Measurements from ENCODE around the gene PACSIN1.

PACSIN1 gene

DNA sequence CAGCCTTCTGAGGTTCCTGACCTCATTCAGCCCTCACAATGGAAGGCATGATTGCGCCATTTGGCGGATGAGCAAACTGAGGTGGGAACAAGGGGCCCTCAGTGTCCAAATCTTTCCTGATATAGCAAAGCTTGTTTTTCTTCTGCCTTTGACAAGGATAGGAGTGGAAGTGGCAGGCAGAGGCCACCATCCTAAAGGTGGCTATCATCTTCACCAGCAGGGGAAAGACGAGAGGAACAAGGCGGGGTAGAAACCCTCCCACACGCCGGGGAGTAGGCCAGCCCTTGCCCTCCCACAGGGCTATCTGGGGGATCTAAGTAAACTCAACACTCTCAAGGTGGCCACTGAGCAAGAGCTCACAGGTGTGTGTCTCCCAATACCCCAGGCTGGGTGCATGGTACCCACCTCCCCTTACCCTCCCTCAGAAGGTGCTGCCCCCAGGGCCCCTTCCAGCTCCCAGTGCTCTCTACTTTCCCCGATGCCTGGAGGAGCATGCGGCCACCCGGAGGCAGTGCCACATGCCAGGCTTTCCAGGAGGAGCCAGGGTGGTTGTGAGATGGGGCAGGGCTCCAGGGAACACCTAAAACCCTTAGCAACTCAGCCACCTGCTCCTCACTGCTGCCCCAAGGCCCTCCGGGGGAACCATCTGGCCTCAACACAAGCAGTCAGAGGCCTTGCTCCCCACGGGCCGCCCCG, 79.0 kb downstream of the PACSIN1 start:
- no peak for DNase-seq (ENCODE audit: low read depth)

DNA sequence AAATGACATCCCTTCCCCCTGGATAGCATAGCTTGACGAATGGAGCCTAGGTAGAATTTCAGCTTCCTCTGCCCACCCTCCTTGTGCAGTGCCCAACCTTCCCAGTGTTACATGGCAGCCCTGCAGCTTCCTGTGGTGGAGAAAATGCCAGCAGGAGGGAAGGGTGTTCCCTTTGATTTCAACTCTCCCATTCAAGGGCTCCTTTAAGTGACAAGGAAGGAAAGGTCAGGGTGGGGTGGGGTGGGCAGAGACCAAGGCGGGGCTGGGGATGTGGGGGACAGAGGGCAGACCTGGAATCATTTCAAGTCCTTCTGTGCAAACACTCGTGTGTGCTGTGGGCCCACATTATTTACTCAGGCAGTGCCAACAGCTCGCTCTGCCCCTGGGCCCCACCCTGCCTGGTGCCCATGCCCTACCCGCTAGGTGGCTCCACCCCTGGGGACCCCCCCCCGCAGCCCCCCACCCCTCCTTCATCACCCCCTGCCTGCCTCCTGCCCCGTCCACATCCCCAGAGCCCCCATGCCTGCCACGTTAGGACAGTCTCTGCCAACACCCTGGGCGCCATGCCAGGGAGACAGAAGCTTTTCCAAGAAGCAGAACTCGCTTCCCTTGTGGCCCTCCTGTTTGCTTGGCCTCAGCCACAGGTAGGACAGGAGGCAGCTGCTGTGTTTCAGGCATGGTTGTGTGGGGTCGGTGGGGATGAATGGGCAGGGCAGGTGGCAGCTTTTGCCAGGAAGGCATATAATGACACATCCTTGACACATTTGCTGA, 80.9 kb downstream of the PACSIN1 start:
- DNase-seq (ENCODE audit: low read depth), result no peak

DNA sequence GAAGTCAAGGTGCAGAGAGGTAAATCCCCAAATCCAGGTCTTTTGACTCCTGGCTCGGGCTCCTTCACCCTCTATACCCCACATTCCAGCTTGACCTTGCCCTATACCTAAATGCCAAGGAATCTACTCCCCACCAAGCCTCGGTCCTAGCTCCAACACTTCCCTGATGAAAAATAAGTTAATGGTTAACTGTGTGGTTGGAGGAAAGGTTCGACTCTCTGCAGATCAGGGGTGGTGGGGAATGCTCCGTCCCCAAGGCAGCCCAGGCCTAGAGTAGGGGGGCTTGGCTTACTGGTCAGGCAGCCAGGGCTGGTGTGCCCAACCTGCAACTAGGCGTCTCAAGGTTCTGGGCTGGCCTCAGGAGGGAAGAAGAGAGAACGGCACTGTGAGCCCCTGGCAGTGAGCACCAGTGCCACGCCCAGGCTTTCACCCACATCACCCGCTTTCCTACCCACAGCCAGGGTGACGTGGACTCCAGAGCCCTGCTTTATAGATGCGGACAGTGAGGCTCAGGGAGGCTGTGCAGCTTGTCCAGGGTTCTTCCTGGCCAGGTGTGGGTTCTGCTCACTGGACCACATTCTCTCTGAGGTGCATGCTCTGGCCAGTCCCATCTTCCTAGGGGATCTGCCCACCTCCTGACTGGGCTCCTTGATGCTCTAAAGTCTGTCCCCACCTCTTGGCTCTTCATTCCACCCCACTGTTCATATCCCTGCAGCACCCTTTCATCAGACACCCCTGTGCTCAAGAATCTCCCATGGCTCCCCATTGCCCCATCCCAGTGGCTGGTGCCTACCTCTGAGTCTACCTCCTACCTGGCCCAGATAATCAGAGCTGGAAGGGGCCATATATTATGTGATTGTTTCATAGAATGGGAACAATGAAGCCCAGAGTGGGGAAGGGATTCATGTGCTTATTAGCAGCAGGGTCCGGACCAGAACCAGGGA, 82.1 kb downstream of the PACSIN1 start:
- DNase-seq (ENCODE audit: low read depth), result no peak

DNA sequence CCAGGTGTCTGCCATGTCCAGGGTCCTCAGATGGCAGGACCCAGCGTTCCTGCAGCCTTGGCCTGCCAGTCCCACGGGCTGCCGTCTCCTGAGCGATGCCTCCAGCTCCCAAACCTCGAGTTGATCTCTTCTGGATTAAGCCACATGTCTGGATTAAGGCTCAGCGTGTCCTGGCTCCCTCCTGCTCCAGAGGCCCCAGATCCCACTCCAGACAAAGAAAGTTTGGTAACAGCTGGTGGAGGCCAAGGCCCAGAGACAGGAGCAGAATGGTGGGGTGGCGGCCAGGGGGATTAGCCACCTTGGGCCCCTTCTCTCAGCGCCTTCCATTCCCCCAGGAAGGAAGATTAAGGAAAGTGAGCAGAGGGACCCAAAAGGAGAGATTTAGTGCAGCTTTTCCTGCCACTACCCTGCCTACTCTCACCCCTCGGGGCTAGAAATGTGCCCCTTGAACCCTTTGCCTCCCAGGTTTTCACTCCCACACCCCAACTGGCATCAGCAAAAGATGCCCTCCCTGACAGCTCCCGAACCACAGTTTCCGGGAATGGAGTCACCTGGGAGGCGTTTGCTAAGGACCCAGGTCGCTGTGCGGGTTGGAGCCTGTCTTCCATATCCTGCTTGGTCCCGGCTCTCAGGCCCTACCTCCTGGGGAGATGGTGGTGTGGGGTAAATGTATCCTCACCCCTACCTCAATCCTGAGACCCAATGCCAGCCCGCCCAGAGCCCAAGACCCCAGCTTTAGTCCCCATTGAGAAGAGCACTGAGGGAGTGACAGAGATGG, 83.3 kb downstream of the PACSIN1 start:
- no peak for DNase-seq (ENCODE audit: low read depth)

DNA sequence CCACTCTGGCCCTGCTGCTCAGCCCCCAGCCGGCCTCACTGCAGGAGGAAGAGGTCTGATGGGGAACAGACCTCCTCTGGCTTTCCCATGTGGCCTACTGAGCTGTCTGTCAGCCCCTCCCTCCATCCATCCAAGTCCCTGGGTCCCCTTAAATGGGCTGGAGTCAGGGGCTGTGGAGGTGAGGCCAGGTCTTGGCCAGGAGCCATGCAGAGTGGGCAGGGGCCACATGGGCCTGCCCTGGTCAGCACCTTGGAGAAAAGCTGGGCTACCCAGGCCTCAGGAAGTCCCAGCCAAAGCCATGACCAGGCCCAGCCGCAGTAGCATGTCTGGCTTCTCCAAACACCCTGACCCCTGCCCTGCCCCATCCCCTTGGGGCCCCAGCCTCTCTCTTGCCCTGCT, 83.9 kb downstream of the PACSIN1 start:
- no peak for DNase-seq (ENCODE audit: low read depth)

DNA sequence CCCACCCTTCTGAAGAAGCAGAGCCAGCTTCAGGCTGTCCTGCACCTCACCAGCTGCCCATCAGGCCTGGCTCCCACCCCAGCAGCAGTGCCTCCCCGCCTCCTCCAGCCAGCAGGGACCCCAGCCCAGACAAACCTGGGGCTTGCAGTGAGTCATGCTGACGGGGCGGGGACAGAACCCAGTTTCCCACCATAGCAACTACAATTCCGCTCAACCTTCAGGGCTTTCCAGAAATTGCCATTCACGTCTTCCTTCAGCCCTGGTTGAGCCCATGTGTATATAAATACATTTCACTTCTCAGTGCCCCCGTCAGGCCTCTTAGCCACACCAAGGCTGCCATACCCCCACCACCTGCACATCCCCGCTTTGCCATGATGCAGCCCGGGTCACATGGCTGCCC, 85.8 kb downstream of the PACSIN1 start:
- no peak for DNase-seq (ENCODE audit: low read depth)

DNA sequence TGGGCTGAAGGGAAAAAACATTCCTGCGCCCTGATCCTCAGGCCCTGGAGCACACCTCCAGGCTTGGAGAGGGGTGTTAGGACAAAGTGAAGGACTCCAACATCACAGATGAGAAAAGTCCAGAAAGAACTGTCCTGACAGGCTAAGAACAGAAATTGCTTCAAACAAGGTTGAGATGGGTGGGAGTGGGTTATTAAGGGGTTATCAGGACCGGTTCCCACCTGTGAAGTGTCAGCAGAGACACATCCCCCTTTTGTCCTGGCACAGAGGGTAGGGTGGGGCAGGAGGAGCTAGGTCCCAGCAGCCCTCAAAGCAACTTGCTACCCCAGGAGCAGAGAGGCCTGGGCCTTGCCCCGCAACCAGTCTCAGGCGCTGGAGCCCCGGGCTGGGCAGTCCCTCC, 86.7 kb downstream of the PACSIN1 start:
- DNase-seq (ENCODE audit: low read depth), result no peak

DNA sequence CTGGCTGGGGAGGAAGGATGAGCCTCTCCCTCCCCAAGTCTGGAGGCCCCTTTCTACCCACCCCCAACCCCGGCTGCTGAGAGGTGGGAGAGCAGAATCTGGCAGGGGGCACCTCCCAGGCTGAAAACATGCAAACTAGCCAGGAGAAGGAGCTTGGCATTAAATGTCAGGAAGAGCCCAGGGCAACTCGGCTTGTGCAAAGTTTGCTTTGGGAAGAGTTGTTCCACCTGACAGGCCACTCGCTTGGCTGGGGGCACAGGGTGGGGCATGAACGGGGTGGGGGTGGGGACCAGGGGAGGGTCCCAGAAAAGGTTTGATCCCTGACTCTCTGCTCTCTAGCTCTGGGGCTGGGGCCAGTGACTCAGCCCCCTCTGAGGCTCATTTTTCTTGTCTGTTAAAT, 87.3 kb downstream of the PACSIN1 start:
- no peak for DNase-seq (ENCODE audit: low read depth)

DNA sequence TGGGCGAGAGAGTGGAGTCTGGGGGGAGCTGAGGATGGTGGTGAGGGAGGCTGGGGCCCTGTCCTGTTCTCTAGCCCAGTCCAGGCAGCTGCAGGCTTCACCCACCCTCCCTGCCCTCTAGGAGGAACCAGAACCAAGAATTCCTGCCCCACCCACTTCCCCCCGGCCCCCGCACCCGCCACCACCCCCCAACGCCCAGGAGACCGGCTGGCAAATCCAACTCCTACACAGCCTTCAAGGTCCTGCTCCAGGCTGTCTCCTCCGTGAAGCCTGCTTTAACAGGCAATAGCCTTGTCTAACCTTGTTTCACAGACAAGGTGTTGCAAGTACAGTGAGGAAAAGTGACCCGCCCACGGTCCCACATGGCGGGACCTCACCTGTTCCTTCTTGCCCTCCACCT, 87.9 kb downstream of the PACSIN1 start:
- no peak for DNase-seq (ENCODE audit: low read depth)

DNA sequence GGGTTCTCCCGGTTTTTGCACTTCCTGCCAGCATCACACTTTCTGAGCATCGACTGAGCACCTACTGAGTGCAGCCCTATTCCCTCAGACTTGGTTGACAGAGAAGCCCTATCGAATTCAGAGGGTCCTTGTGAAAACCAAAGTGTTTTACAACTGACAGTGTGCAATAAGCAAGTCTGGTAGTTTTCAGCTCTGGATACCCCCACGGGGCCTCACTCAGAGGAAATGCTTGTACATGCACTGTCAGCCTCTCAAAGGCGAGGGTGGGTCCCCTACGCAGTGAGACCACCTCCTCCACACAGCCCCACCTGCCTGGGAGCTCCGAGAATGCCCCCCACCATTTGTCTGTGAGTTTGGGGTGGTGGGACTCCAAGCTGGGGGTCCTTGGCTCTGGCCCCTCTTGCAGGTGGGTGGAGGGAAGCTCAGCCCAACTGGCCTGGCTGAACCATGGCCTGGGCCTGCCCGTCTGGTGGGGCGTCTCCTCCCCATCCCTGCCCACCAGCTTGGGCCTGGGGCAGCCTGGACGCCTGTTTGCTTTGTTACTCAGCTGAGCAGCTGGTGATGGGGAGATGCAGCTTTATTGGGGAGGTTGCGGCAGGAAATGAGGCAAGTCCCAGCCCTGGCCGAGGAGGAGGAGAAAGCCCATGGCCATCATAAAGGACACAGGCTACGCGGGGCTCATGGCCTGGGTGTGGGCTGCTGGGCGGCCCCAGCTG, 88.6 kb downstream of the PACSIN1 start:
- no peak for DNase-seq (ENCODE audit: low read depth)

DNA sequence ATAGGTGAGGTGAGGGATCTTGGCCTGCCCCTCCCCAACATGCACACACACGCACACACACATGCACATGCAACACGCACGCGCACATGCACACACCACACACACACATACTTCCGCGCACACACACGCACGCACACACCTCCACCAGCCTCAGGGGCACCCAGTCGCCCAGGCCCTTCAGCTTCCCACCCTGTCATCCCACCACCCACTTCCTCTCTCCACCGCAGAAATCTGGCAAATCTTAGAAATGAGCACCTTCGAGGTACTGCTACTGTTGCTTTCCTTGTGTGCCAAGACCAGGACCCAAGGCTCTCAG, 89.1 kb downstream of the PACSIN1 start:
- DNase-seq (ENCODE audit: low read depth), result no peak

DNA sequence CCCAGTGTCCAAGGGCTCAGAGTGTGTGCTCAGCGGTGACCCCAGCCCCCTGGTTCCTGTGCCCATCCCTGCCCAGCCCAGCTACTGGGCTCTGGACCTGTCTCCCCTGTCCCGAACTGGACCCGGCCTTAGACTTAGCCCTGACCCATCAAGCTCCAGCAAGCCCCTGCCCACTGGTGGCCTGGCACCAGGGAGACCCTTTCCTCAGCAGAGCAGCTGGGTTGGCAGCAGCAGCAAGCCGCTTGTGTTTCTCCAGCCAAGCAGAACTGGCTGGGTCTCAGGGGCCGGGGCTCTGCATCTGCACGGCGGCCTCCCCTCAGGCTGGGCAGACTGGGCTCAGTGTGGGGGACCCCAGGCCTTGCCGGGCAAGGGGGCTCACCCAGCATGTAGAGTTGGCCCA, 89.5 kb downstream of the PACSIN1 start:
- DNase-seq (ENCODE audit: low read depth), result no peak

DNA sequence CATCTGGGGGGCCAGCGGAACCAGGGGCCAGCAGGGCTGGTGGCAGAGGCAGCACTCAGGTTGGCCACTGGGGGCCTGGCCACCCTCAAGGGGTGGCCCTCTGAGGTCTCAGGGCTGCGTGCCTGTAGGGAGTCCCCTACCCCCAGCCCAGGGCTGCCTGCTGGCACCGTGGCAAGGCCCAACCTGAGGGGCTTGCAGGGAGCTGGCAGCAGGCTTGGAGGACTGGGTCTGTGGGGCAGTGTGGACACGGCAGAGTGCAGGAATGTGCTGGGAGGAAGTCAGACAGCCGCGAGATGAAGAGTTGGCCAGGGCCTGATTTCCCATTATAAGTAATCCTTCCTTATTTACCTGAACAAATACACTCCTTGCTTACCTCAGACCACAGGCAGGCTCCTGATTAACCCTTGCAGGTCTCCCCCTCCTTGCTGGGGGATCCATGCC, 90.2 kb downstream of the PACSIN1 start, which contains the start of gene SPDEF:
SPDEF (minus strand) TSS at position 299 of the 441 bp plus-strand sequence. CDS start 11,874 bp downstream, outside the sequence.
- DNase-seq (ENCODE audit: low read depth), result no peak

DNA sequence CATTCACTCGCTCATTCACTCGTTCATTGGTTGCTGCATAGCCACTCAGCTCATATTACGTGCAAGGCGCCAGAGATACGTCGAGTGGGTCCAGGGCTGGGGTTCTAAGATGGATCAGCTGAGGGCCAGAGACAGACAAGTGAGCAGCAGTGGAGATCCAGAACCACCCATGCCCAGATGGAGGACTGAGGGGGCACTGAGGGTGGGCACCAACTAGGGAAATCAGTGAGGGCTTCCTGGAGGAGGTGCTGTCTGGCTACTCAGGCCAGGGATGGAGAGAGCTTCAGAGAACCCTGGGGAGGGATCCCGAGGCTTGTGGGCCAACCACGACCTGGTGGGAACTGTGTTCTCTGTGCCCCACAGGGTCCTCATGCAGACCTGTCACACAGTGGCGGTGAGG, 90.6 kb downstream of the PACSIN1 start:
- no peak for DNase-seq (ENCODE audit: low read depth)

DNA sequence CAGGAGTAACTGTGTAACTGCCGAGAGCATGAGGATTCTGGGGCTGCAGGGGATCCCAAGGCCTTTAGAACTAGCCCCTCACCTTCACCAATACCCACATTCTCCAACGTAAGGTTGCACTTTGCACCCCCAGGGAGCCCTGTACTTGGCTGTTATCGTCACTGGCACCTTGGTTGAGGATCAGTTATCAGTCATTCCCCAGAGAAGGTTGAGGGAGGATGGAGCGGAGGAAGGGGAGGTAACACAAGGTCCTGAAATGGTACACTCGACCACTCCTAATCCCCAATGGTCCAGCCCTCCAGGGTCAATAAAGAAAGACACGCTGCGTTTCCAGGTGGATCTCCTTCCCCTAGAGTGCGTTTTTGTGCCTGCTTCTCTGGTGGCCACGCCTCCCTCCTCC, 91.4 kb downstream of the PACSIN1 start:
- no peak for DNase-seq (ENCODE audit: low read depth)

DNA sequence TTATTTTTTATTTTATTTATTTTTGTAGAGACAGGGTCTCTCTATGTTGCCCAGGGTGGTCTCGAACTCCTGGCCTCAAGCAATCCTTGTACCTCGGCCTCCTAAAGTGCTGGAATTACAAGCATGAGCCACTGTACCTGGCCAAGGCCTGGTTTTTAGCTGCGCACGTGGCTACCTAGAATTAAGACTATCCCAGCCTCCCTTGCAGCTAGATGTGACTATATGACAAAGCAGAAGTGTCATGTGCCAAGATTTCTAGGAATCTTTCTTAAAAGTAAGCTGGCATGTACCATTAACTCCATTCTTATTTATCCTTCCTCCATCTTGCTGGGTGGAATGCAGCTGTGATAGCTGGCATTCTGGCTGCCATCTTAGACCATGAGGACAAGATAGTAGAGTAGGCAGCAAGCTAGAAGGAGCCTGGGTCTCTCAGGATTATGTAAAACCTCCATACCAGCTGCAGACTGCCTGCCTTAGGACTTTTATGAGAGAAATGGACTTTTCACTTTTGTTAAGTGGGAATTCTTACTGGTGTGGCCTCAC, 92.4 kb downstream of the PACSIN1 start:
- no peak for DNase-seq (ENCODE audit: low read depth)

DNA sequence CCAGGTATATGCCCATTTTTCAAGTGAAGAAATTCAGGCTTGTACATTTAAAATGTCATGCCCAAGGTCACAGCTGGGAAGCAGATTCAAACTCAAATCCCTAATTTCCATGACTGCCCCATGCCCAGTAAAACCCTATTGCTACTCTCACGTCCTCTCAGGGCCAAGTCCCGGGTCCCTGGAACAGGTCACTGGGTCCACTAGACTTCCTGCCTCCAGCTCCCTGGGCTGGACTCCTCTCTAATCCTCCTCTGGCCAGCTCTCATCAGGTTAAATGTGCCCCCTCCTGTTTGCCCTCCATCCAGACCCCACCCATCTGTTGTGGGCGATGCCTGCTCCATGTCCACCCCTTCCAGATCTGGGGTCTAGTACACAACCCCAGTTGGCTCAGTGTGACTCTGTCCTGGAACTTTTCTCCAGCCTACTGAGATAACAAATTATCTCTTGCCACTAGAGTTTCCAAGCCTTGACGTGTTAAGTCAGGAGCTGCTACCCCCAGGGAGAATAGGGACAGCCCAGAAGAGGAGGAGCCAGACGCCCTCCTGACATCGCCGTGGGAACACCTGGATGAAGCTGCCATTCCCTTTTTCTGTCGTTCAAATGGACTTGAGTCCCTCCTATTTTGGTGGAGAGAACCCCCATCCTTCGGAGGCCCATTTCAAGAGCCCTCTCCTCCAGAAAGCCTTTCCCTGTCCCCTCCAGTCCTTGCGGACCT, 93.9 kb downstream of the PACSIN1 start:
- no peak for DNase-seq (ENCODE audit: low read depth)

DNA sequence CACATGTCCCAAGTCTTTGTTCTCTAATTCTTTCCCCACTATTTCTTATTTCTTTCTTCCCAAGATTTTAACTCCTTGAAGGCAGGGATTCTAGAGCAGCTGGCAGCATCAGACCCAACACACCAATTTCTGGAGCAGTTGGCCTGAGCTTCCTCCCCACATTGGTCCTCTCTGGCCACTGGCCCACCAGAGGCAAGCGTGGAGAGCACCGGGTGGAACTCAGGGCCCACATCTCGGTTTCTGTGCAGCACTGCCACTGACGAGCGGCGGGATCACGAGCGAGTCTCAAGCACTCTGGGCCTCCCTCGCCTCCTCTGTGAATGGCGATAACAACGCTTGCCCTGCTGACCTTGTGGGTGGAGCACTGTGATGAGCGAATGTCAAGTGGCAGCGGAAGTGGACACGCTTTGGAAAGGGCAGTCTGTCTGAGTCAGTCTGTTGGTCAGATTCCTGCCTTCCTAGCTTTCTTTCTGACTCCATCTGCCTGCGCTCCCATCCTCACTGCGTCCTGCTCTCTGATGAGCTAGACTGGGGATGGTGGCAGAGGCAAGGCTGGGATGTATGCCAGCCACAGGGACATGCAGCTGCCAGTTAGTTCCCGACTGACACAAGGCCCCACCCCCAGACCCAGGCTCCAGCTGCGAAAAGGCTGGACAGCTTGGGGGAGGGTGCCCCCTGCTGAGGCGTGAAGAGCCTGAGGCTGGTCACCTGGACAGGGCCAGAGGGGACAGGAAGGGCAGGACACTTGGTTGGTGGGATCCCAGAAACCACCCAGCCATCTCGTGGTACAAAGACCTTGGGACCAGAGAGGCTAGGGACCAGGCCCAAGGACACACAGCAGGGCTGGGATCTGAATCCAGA, 94.7 kb downstream of the PACSIN1 start:
- no peak for DNase-seq (ENCODE audit: low read depth)

DNA sequence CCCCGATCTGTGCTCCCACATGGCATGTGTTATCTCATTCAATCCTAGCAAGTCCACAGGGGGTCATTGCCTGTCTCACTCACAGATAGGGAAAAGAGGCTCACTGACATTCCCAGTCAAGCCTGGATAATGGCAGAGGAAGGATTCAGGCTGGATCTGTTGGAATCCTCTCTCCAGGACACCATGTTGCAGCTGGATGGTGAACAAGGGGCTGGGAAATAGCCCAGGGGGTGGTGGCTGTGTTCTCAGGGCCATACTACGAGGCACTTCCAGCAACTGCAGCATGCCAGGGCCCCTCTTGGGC, 95.3 kb downstream of the PACSIN1 start:
- DNase-seq (ENCODE audit: low read depth), result no peak

All from stimulated activated CD8-positive, alpha-beta memory T cell treated with anti-CD3 and anti-CD28 coated beads, Interleukin-12 subunit alpha, Interleukin-12 subunit beta, amount 100 ng/mL, for 4 hours (primary cell).